H1 (cell line): ENCODE measurements around the gene TPRX1. TPM values are rescaled to one million over a fixed set of nuclear protein-coding genes. Genes with fewer than 3 reads are reported as not detected.

Source experiments
- CTCF ChIA-PET: fragments of 300-600 bp; sonication (Branson Sonifier 250); formaldehyde crosslinking; loops from one replicate; lab custom pipeline; 2021; ENCODE audit not compliant: partially characterized antibody; lab: Charles Lee
- POLR2A ChIA-PET: fragments of 300-600 bp; sonication (Branson Sonifier 250); formaldehyde crosslinking; loops from one replicate; lab custom pipeline; 2021; ENCODE audit warnings: inconsistent platforms; ENCODE audit not compliant: partially characterized antibody; lab: Charles Lee
- DNase-seq, 2 experiments: peaks; one replicate each; pipeline versions ENCODE4 v3.0.0 to v3.0.0-alpha.2; 2010 to 2022; ENCODE audit warnings: low spot score in 2 of 2, low read depth in 1 of 2, mixed read lengths in 1 of 2
- FAIRE-seq: peaks from 2 replicates; lab custom pipeline; 2011; peaks lifted over from hg19 to GRCh38; lab: Jason Lieb, UNC
- H2AFZ ChIP-seq: 2 replicates; pipeline ENCODE4 v1.8.1; 2012; ENCODE audit warnings: low read length, inconsistent platforms
- H2AK5ac ChIP-seq: 2 replicates; pipeline ENCODE4 v1.6.1; 2013; ENCODE audit warnings: low read depth, low read length
- H2BK120ac ChIP-seq: replicated peaks from 2 replicates; pipeline ENCODE3; 2013; ENCODE audit warnings: low read depth, low read length, inconsistent platforms
- H2BK12ac ChIP-seq: 2 replicates; pipeline ENCODE4 v1.6.1; 2013; ENCODE audit warnings: low read depth, low read length
- H2BK15ac ChIP-seq: 2 replicates; pipeline ENCODE4 v1.6.1; 2013; ENCODE audit warnings: low read length
- H2BK20ac ChIP-seq: 2 replicates; pipeline ENCODE4 v1.6.1; 2013; ENCODE audit warnings: low read length
- H2BK5ac ChIP-seq: 2 replicates; pipeline ENCODE4 v1.6.1; 2013; ENCODE audit warnings: low read depth, low read length
- H3K14ac ChIP-seq: 2 replicates; pipeline ENCODE4 v1.6.1; 2013; ENCODE audit warnings: inconsistent platforms; ENCODE audit not compliant: insufficient read length
- H3K18ac ChIP-seq: 2 replicates; pipeline ENCODE4 v1.6.1; 2013; ENCODE audit warnings: low read length; ENCODE audit errors: extremely low read depth
- H3K23ac ChIP-seq: 2 replicates; pipeline ENCODE4 v1.6.1; 2013; ENCODE audit warnings: inconsistent platforms; ENCODE audit not compliant: insufficient read length
- H3K23me2 ChIP-seq: 2 replicates; pipeline ENCODE4 v1.6.1; 2013; ENCODE audit warnings: low read depth, low read length
- H3K27ac ChIP-seq: 2 replicates; pipeline ENCODE4 v1.6.1; 2011; ENCODE audit warnings: low read depth, low read length, inconsistent platforms
- H3K27me3 ChIP-seq, 4 experiments: replicated peaks in 1 of 4; 1 replicate in 1 of 4; 2 replicates in 3 of 4; pipeline versions ENCODE4 v1.6.1 to v1.8.1; 2011 to 2013; ENCODE audit warnings: low read length in 3 of 4, mild to moderate bottlenecking in 3 of 4, inconsistent platforms in 2 of 4, mixed read lengths in 2 of 4, moderate library complexity in 1 of 4; ENCODE audit not compliant: control insufficient read depth in 3 of 4, insufficient read depth in 3 of 4; ENCODE audit errors: extremely low read depth in 1 of 4
- H3K36me3 ChIP-seq, 4 experiments: 2 replicates each; pipeline versions ENCODE4 v1.6.1 to v1.8.1; 2011 to 2013; ENCODE audit warnings: mild to moderate bottlenecking in 4 of 4, low read length in 3 of 4, moderate library complexity in 2 of 4, control low read depth in 1 of 4, inconsistent platforms in 1 of 4; ENCODE audit not compliant: insufficient read depth in 4 of 4, control insufficient read depth in 2 of 4
- H3K4ac ChIP-seq: replicated peaks from 2 replicates; pipeline ENCODE3; 2013; ENCODE audit warnings: low read length, low read depth, mixed read lengths, inconsistent platforms; ENCODE audit not compliant: insufficient read length
- H3K4me1 ChIP-seq, 4 experiments: replicated peaks in 1 of 4; 1 replicate in 1 of 4; 2 replicates in 3 of 4; pipeline versions ENCODE4 v1.6.1 to v1.8.1; 2011 to 2013; ENCODE audit warnings: low read length in 3 of 4, inconsistent platforms in 2 of 4, mixed read lengths in 1 of 4; ENCODE audit not compliant: insufficient read depth in 4 of 4, control insufficient read depth in 3 of 4
- H3K4me2 ChIP-seq, 2 experiments: 2 replicates each; pipeline versions ENCODE4 v1.6.1 to v1.8.1; 2011 to 2013; ENCODE audit warnings: low read depth in 2 of 2, low read length in 2 of 2, control low read depth in 1 of 2, inconsistent platforms in 1 of 2, mild to moderate bottlenecking in 1 of 2; ENCODE audit not compliant: insufficient read depth in 1 of 2
- H3K4me3 ChIP-seq, 4 experiments: fragments of 200-600, 300-600 bp in 1 of 4; sonication (generic), shearing (Covaris generic), sonication (Bioruptor Twin) in 1 of 4; 2 replicates each; pipeline versions ENCODE4 v1.5.1 to v1.8.1; 2011 to 2016; ENCODE audit warnings: low read length in 4 of 4, low read depth in 3 of 4, control low read depth in 2 of 4, inconsistent platforms in 2 of 4, mild to moderate bottlenecking in 2 of 4, mixed read lengths in 1 of 4, moderate library complexity in 1 of 4; ENCODE audit not compliant: insufficient read depth in 2 of 4; ENCODE audit errors: extremely low read depth in 1 of 4
- H3K56ac ChIP-seq: replicated peaks from 2 replicates; pipeline ENCODE3; 2013; ENCODE audit warnings: low read depth, mild to moderate bottlenecking, mixed read lengths, low read length, inconsistent platforms; ENCODE audit not compliant: insufficient read length
- H3K79me1 ChIP-seq: 2 replicates; pipeline ENCODE4 v1.6.1; 2013; ENCODE audit warnings: low read depth, low read length, control low read depth
- H3K79me2 ChIP-seq, 2 experiments: 2 replicates each; pipeline versions ENCODE4 v1.6.1 to v1.8.1; 2012 to 2013; ENCODE audit warnings: low read length in 2 of 2, mild to moderate bottlenecking in 2 of 2, inconsistent platforms in 1 of 2; ENCODE audit not compliant: insufficient read depth in 2 of 2, control insufficient read depth in 1 of 2
- H3K9ac ChIP-seq, 4 experiments: replicated peaks in 1 of 4; 1 replicate in 1 of 4; 2 replicates in 3 of 4; pipeline versions ENCODE4 v1.6.1 to v1.8.1; 2011 to 2013; ENCODE audit warnings: low read depth in 3 of 4, low read length in 3 of 4, control low read depth in 2 of 4, mild to moderate bottlenecking in 2 of 4, moderate library complexity in 2 of 4, inconsistent platforms in 1 of 4; ENCODE audit errors: extremely low read depth in 1 of 4
- H3K9me3 ChIP-seq, 2 experiments: 2 replicates each; pipeline versions ENCODE4 v1.6.1 to v1.8.1; 2012 to 2013; ENCODE audit warnings: mild to moderate bottlenecking in 2 of 2, moderate library complexity in 2 of 2, control low read depth in 1 of 2, inconsistent platforms in 1 of 2, low read depth in 1 of 2, low read length in 1 of 2, mixed read lengths in 1 of 2; ENCODE audit not compliant: insufficient read depth in 2 of 2
- H4K20me1 ChIP-seq, 2 experiments: replicated peaks in 1 of 2; 2 replicates each; pipeline versions ENCODE3 to v1.8.1; 2011 to 2013; ENCODE audit warnings: inconsistent platforms in 2 of 2, low read length in 2 of 2, mild to moderate bottlenecking in 1 of 2; ENCODE audit not compliant: insufficient read depth in 2 of 2, control insufficient read depth in 1 of 2
- H4K5ac ChIP-seq: 2 replicates; pipeline ENCODE4 v1.6.1; 2013; ENCODE audit warnings: low read length, low read depth, mixed read lengths, inconsistent platforms; ENCODE audit not compliant: insufficient read length
- H4K8ac ChIP-seq: 2 replicates; pipeline ENCODE4 v1.8.0; 2013; ENCODE audit warnings: mild to moderate bottlenecking, moderate library complexity, low read length, inconsistent platforms; ENCODE audit not compliant: insufficient read depth; ENCODE audit errors: extremely low read depth
- H4K91ac ChIP-seq: replicated peaks from 2 replicates; pipeline ENCODE3; 2013; ENCODE audit warnings: low read length, mixed read lengths, inconsistent platforms; ENCODE audit not compliant: insufficient read length
- HDAC6 ChIP-seq: IDR thresholded peaks from one replicate; pipeline ENCODE4 v1.7.1; 2012; ENCODE audit warnings: low read depth, mild to moderate bottlenecking, inconsistent platforms, low read length, moderate library complexity
- POLR2AphosphoS5 ChIP-seq: IDR thresholded peaks from 2 replicates; pipeline ENCODE4 v1.6.1; 2011; ENCODE audit warnings: low read depth, low read length
- WGBS, 2 experiments: shearing (Covaris generic) in 1 of 2; methylation state at CpG; one replicate each; pipeline versions ENCODE4 v1.1.6 to v1.1.7; 2013 to 2015; ENCODE audit warnings: low lambda C conversion rate in 2 of 2, mixed read lengths in 2 of 2, inconsistent platforms in 1 of 2, low coverage in 1 of 2, missing lambda C conversion rate in 1 of 2; ENCODE audit not compliant: insufficient replicate concordance in 2 of 2, insufficient coverage in 1 of 2, insufficient read length in 1 of 2; ENCODE audit errors: extremely low coverage in 1 of 2, missing lambda C conversion rate in 1 of 2; 5-methylcytosine and 5-hydroxymethylcytosine counted together
- polyA plus RNA-seq, 7 experiments: library from polyadenylated mRNA; depleted of rRNA in 3 of 7; stranded (reverse) in 5 of 7; unstranded in 2 of 7; fragments of >200 nt in 5 of 7; fragments of 200-250 nt in 2 of 7; gene quantifications; 1 replicate in 5 of 7; 2 replicates in 1 of 7; 4 replicates in 1 of 7; pipeline versions ENCODE4 v1.2.1 to v1.2.3, GENCODE V29; 2011 to 2013; ENCODE audit warnings: missing spikeins in 2 of 7, mixed read lengths in 2 of 7
- total RNA-seq: library from RNA; stranded (reverse); fragmentation: NEBNext Ultra II Directional; extraction: Animal tissue kit (Norgen Biotek cat#: 25700); gene quantifications from 2 replicates; pipeline ENCODE4 v1.2.1, GENCODE V29; 2021

TPRX1 gene
- total and polyA plus RNA-seq, 2 of the 8 experiments (the other 6 are each of a cell fraction or from before 2014, with no cell fraction given) = 0.03 TPM; not detected in 1

- ChIA-PET CTCF (interaction anchor here (0.6 to 3.1 kb wide), 8 partner anchors 8 to 1724 kb away, joined by 3 to 20 read pairs (median 6); no protein-coding TSS in a partner anchor), POLR2A (interaction anchor here (0.8 to 11.0 kb wide), 9 partner anchors 8 to 41 kb away, joined by 3 to 204 read pairs (median 4); partner anchors contain the start of genes NOP53 and SELENOW)
- 94% methylated on average over 12 of the region's 14 CpGs; no CpG with 5 or more reads in 1 of the 2 experiments for WGBS, 2 experiments
- H2AK5ac ChIP-seq = no peak overlapping the region
- FAIRE-seq = no peak
- H4K5ac ChIP-seq = no peak overlapping the region
- H3K18ac ChIP-seq = no peak overlapping the region
- H3K23ac ChIP-seq = no peak overlapping the region
- H3K79me1 ChIP-seq = no peaks in the 10 kb centered on the region; the same call in 1 of the 2 replicates
- no peak overlapping the region for H3K9ac ChIP-seq
- no peak overlapping the region for H4K8ac ChIP-seq
- no peak overlapping the region for H2BK5ac ChIP-seq
- no peak overlapping the region for H3K14ac ChIP-seq
- H3K27me3 ChIP-seq = no peaks in the 10 kb centered on the region
- no peak overlapping the region for H4K91ac ChIP-seq
- H2BK120ac ChIP-seq = no peak overlapping the region
- H4K20me1 ChIP-seq = peaks cover 10% of the 10 kb centered on the region in 2 experiments
- H2AFZ ChIP-seq = no peak overlapping the region
- no peaks in the 10 kb centered on the region; a peak in 1 of 4 replicates for H3K79me2 ChIP-seq
- DNase-seq = no peak
- H3K4ac ChIP-seq = no peak overlapping the region
- no peak overlapping the region for H2BK12ac ChIP-seq
- no peaks in the 10 kb centered on the region for H3K23me2 ChIP-seq
- no peak overlapping the region for H3K4me3 ChIP-seq
- H2BK15ac ChIP-seq = no peak overlapping the region
- H3K36me3 ChIP-seq = peaks cover 13 to 62% (median 51%) of the 10 kb centered on the region in 4 experiments
- H3K4me2 ChIP-seq = no peak overlapping the region
- no peaks in the 10 kb centered on the region for H3K4me1 ChIP-seq
- no peak overlapping the region for H3K56ac ChIP-seq
- peak; percentile 38 for TF ChIP-seq POLR2AphosphoS5
- TF ChIP-seq HDAC6 = no peak
- H3K9me3 ChIP-seq = no peaks in the 10 kb centered on the region
- H2BK20ac ChIP-seq = no peak overlapping the region
- H3K27ac ChIP-seq = no peak overlapping the region
Measured at GRCh38 chr19:47757617-47758442, 46.5 kb downstream of the TPRX1 start.
